ENCODE data around the gene FOXP1. TPM values are rescaled to one million over a fixed set of nuclear protein-coding genes. Genes with fewer than 3 reads are reported as not detected.

Gene FOXP1
- total and polyA plus RNA-seq, 9 of the 15 experiments (the other 6 are each of a cell fraction or from before 2014, with no cell fraction given) = 7.7 to 34.5 (median 13.7) TPM

GRCh38 chr3:71599416-71599815, 15.9 kb upstream of the FOXP1 start (continued):
- no peak for TF ChIP-seq GMEB1 (CRISPR knock-in tag; IDR thresholded peaks at IDR 0.05)
- no peak for TF ChIP-seq ZNF695 (CRISPR knock-in tag; IDR thresholded peaks at IDR 0.05)
- no peak for TF ChIP-seq ZNF395 (CRISPR knock-in tag; IDR thresholded peaks at IDR 0.05)
- TF ChIP-seq EWSR1 (IDR thresholded peaks at IDR 0.05; ENCODE audit: borderline replicate concordance, low read depth, partially characterized antibody) = no peak
- TF ChIP-seq NR2C1 (IDR thresholded peaks at IDR 0.05) = no peak
- no peak for TF ChIP-seq NR2C1 (tag; IDR thresholded peaks at IDR 0.05)
- TF ChIP-seq ZNF12 (CRISPR knock-in tag; IDR thresholded peaks at IDR 0.05) = no peak

- Histone ChIP-seq H3K9me1 (ENCODE audit: control insufficient read depth, insufficient read depth, low read length) (no peaks in the 10 kb centered on the region), H3K4me2 (ENCODE audit: insufficient read depth, low read length) (no peak overlapping the region), H4K20me1 (replicated peaks; ENCODE audit: control insufficient read depth, insufficient read depth, low read length) (no peaks in the 10 kb centered on the region), H3K36me3 (ENCODE audit: control insufficient read depth, insufficient read depth, low read length) (no peaks in the 10 kb centered on the region), H3K4me3 (no peak overlapping the region), H2AFZ (ENCODE audit: low read depth, low read length) (no peak overlapping the region), H3K27ac (ENCODE audit: extremely low read depth, low read depth, low read length) (no peak overlapping the region), H3K9me3 (replicated peaks; ENCODE audit: control insufficient read depth, insufficient read depth, low read depth, low read length) (no peaks in the 10 kb centered on the region; the same call in 1 of the 2 replicates), H3K79me2 (ENCODE audit: control insufficient read depth, insufficient read depth, low read length) (no peaks in the 10 kb centered on the region), H3K4me1 (replicated peaks in 1 of 2; ENCODE audit: control insufficient read depth in 2 of 2, insufficient read depth in 2 of 2, low read length in 2 of 2) (peaks cover 0 to 11% of the 10 kb centered on the region in 2 experiments; a peak in 2 of 5 replicates), H3K9ac (ENCODE audit: insufficient read depth in 1 of 2, low read depth in 2 of 2, low read length in 2 of 2) (no peak overlapping the region), H3K27me3 (ENCODE audit: control insufficient read depth in 2 of 2, insufficient read depth in 2 of 2, low read length in 2 of 2) (no peaks in the 10 kb centered on the region)
- DNase-seq (ENCODE audit: extremely low read depth in 1 of 4, low spot score in 3 of 4) = no peak
- TF ChIP-seq PTRF (tag; IDR thresholded peaks at IDR 0.05) = no peak
- TF ChIP-seq SREBF2 (CRISPR knock-in tag; IDR thresholded peaks at IDR 0.05) = no peak
- no peak for TF ChIP-seq PPARD (CRISPR knock-in tag; IDR thresholded peaks at IDR 0.05)
- no peak for TF ChIP-seq PHTF2 (CRISPR knock-in tag; IDR thresholded peaks at IDR 0.05)
- TF ChIP-seq ZNF274 (IDR thresholded peaks at IDR 0.05; ENCODE audit: borderline replicate concordance, low read depth, low read length) = no peak
- no peak for TF ChIP-seq YY1 (IDR thresholded peaks at IDR 0.05; ENCODE audit: borderline replicate concordance in 1 of 3, control insufficient read depth in 1 of 3, extremely low read depth in 1 of 3, insufficient read depth in 3 of 3, insufficient read length in 1 of 3, insufficient replicate concordance in 2 of 3, low read depth in 1 of 3, low read length in 2 of 3)
- TF ChIP-seq ELF4 (CRISPR knock-in tag; IDR thresholded peaks at IDR 0.05) = no peak
- TF ChIP-seq NR2F6 (CRISPR knock-in tag; IDR thresholded peaks at IDR 0.05) = no peak
- TF ChIP-seq ZNF41 (CRISPR knock-in tag; conservative IDR thresholded peaks at IDR 0.05) = no peak
- no peak for TF ChIP-seq KDM5B (IDR thresholded peaks at IDR 0.05; ENCODE audit: insufficient replicate concordance, low read depth, low read length)
- no peak for TF ChIP-seq C11orf30 (IDR thresholded peaks at IDR 0.05; ENCODE audit: low read depth)
- no peak for TF ChIP-seq FOXO4 (CRISPR knock-in tag; IDR thresholded peaks at IDR 0.05)
- no peak for FAIRE-seq
- 28% methylated on average over 3 of the region's 3 CpGs for WGBS (ENCODE audit: insufficient coverage, low coverage, missing lambda C conversion rate)
- POLR2A ChIA-PET = no interaction called here
- CTCF ChIA-PET (ENCODE audit: low intra/inter-chr PET ratio) = no interaction called here
- intact Hi-C loops (cut with micrococcal nuclease) (no loop called here), in situ Hi-C loops (cut with MboI) (loop anchor here (25.0 kb wide), 1 partner anchor 586 kb away; no protein-coding TSS in a partner anchor)
- no peak for ATAC-seq
- BruUV-seq (replicated peaks) = no TSS peak
Measured at GRCh38 chr3:71598292-71598691, 14.8 kb upstream of the FOXP1 start.
